ENCODE measurements around the gene SPEN. TPM values are rescaled to one million over a fixed set of nuclear protein-coding genes. Genes with fewer than 3 reads are reported as not detected.

The SPEN gene
- total and polyA plus RNA-seq, 10 of the 15 experiments (the other 5 are each of a cell fraction or from before 2014, with no cell fraction given) = 5.2 to 58.7 (median 20.1) TPM

GRCh38 chr1:15963968-15964648 is 116.6 kb downstream of the SPEN start (continued):
- TF ChIP-seq BHLHE40 (IDR thresholded peaks at IDR 0.05; ENCODE audit: borderline replicate concordance in 1 of 2, low read depth in 2 of 2, low read length in 1 of 2) (peak; percentile 23 to 56; a peak in 2 of 4 replicates), JUND (IDR thresholded peaks at IDR 0.05; ENCODE audit: low read depth, low read length) (peak; percentile 63; the same call in 1 of the 2 replicates), EP300 (IDR thresholded peaks at IDR 0.05; ENCODE audit: borderline replicate concordance in 1 of 2, control insufficient read depth in 1 of 2, low read depth in 2 of 2, low read length in 2 of 2) (peak; percentile 40 to 60; a peak in 3 of 4 replicates), MXI1 (IDR thresholded peaks at IDR 0.05; ENCODE audit: low read depth, low read length) (no peak), IKZF2 (IDR thresholded peaks at IDR 0.05) (peak in 1 of 2 experiments; percentile 15; a peak in 1 of 4 replicates), NKRF (conservative IDR thresholded peaks at IDR 0.05) (no peak), MLLT1 (IDR thresholded peaks at IDR 0.05) (peak; percentile 39; the same call in 1 of the 2 replicates), HSF1 (IDR thresholded peaks at IDR 0.05; ENCODE audit: low read depth, low read length) (no peak), ZNF24 (IDR thresholded peaks at IDR 0.05) (0 out of 2 replicates have a peak, but pooled peaks have one; percentile 3), JUNB (IDR thresholded peaks at IDR 0.05) (peak; percentile 79), WRNIP1 (IDR thresholded peaks at IDR 0.05; ENCODE audit: borderline replicate concordance, low read depth, low read length) (no peak), HDAC6 (IDR thresholded peaks at IDR 0.05; ENCODE audit: unreplicated experiment) (no peak), SPI1 (IDR thresholded peaks at IDR 0.05; ENCODE audit: borderline replicate concordance, insufficient read depth, low read depth, low read length) (peak; percentile 33; the same call in 1 of the 2 replicates), FOS (IDR thresholded peaks at IDR 0.05; ENCODE audit: borderline replicate concordance, extremely low read depth, insufficient read length) (no peak), MYC (IDR thresholded peaks at IDR 0.05; ENCODE audit: insufficient read depth, insufficient read length, insufficient replicate concordance, low read length, severe bottlenecking) (no peak), PML (IDR thresholded peaks at IDR 0.05; ENCODE audit: low read length) (peak; percentile 60; the same call in 1 of the 2 replicates), RUNX3 (IDR thresholded peaks at IDR 0.05; ENCODE audit: low read length) (peak; percentile 74), MEF2A (IDR thresholded peaks at IDR 0.05; ENCODE audit: insufficient read depth, low read depth, low read length) (peak; percentile 90), ZNF217 (IDR thresholded peaks at IDR 0.05) (peak; percentile 27; the same call in 1 of the 2 replicates), ATF7 (IDR thresholded peaks at IDR 0.05; ENCODE audit: low read depth) (peak; percentile 82), CREB1 (IDR thresholded peaks at IDR 0.05; ENCODE audit: low read depth) (0 out of 2 replicates have a peak, but pooled peaks have one; percentile 12), SMARCA5 (IDR thresholded peaks at IDR 0.05) (peak; percentile 91), NBN (IDR thresholded peaks at IDR 0.05) (peak; percentile 53), YY1 (IDR thresholded peaks at IDR 0.05; ENCODE audit: low read depth, low read length) (0 out of 2 replicates have a peak, but pooled peaks have one; percentile 46), RAD21 (IDR thresholded peaks at IDR 0.05; ENCODE audit: insufficient read depth, low read depth, low read length) (0 out of 2 replicates have a peak, but pooled peaks have one; percentile 10), BCL11A (IDR thresholded peaks at IDR 0.05; ENCODE audit: low read depth, low read length) (peak; percentile 35; the same call in 1 of the 2 replicates)
